Ureter (tissue), 1 donor: ENCODE data around the gene SLC40A1. TPM values are rescaled to one million over a fixed set of nuclear protein-coding genes. Genes with fewer than 3 reads are reported as not detected.

Experiments
- DNase-seq: peaks from one replicate; pipeline ENCODE4 v3.0.0-alpha.2; 2020; ENCODE audit warnings: low spot score
- total RNA-seq: library from RNA; stranded (reverse); gene quantifications from one replicate; pipeline ENCODE4 v1.2.4, GENCODE V29; 2023
- donor health status: DM: yes; HTN: yes; CAD: no.

SLC40A1 gene
- total RNA-seq, 1 donor from 2014 or later = 39.9 TPM

DNA sequence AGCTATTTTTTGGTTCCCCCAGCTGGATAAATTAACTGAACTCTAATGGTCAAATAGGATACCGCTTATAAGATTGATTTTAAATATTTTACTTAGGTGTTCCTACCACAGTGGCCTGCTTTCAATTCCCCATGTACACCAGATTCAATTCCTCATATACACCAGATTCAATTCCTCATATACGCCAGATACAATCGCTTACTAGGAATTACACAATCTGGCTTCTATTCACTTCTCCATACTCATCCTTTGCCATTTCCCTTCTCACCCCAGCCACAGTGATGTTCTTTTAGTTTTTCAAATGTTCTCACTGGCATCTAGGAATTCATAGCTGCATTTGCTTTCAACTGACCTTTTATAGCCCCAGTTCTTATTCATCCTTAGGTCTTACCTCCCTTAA is 66.5 kb downstream of the SLC40A1 start:
- no peak for DNase-seq

DNA sequence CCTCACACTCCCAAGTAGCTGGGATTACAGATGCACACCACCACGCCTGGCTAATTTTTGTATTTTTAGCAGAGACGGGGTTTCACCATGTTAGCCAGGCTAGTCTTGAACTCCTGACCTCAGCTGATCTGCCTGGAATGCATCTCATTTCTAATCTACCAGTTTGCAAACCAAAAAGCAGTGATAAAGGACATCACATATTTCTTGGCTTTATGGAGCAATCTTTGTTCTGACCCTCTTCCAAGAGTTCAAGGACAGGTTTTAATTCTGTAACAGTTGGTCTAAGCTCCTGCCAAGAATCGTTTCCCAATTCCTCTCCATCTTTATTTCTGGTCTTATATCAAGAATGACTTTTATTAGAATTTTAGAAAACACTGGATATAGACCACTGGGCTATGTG is 67.7 kb downstream of the SLC40A1 start:
- no peak for DNase-seq

GRCh38 chr2:189511960-189512319 is 68.6 kb downstream of the SLC40A1 start:
- no peak for DNase-seq

GRCh38 chr2:189511210-189511959 is 69.2 kb downstream of the SLC40A1 start:
- no peak for DNase-seq

Other genes starting within 250 kb of the SLC40A1 start
- gene WDR75, start 139.3 kb downstream of the SLC40A1 start, total RNA-seq = 43.0 TPM
- gene ASNSD1, start 80.7 kb upstream of the SLC40A1 start, total RNA-seq = 32.1 TPM
- 18.7 TPM for gene ANKAR, start 93.9 kb upstream of the SLC40A1 start, total RNA-seq
- gene OSGEPL1, start 182.0 kb upstream of the SLC40A1 start, total RNA-seq = 8.5 TPM
- gene ORMDL1, start 203.6 kb upstream of the SLC40A1 start, total RNA-seq = 64.1 TPM
- gene PMS1, start 203.7 kb upstream of the SLC40A1 start, total RNA-seq = 29.6 TPM